ENCODE measurements around the gene THPO.

GRCh38 chr3:184339001-184339400 is 39.0 kb downstream of the THPO start:
- TF ChIP-seq CTCF (IDR thresholded peaks at IDR 0.05) = no peak
- TF ChIP-seq POLR2AphosphoS5 (IDR thresholded peaks at IDR 0.05) = no peak

Measured in stomach (tissue), 4 donors.